ENCODE data around the gene COPS8.

DNA sequence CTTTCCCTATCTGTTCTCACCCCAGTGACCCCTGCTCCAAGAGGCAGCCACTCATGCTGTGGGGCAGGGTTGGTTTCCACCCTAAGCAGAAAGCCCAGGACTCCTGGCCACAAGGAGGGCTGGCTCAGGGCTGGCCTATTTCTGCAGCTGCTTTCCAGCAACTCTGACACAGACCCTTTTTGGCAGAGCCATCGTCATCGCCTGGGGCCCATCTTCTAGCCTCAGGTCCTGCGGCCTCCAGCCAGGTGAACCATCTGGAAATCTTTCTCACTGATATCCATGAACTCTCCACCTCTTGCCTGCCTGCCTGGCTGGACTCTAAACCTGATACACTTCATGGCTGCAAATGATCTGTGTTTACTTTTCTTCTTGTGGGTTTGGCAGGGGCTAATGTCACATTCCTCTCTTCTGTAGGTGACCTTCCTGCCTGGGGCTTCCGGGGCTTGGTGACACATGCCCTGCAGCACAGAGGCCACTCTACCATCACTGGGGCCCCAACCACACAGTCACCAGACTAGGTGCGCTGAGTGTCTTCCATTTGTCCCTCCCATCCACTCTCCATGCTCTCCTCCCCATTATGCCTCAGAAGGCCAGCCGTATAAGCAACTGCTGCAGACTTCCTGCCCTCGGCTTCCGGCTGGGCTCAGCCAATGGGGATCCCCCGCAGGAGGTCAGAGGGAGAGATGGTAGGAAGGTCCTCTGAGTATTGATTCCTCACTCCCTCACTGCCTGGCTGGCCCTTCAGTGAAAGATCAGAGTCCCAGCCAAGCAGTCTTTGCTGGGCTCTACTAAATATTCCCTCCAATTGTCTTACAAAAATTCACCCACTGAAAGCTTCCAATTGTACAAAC, 9.7 kb upstream of the COPS8 start:
- TF ChIP-seq, protein P1, sequence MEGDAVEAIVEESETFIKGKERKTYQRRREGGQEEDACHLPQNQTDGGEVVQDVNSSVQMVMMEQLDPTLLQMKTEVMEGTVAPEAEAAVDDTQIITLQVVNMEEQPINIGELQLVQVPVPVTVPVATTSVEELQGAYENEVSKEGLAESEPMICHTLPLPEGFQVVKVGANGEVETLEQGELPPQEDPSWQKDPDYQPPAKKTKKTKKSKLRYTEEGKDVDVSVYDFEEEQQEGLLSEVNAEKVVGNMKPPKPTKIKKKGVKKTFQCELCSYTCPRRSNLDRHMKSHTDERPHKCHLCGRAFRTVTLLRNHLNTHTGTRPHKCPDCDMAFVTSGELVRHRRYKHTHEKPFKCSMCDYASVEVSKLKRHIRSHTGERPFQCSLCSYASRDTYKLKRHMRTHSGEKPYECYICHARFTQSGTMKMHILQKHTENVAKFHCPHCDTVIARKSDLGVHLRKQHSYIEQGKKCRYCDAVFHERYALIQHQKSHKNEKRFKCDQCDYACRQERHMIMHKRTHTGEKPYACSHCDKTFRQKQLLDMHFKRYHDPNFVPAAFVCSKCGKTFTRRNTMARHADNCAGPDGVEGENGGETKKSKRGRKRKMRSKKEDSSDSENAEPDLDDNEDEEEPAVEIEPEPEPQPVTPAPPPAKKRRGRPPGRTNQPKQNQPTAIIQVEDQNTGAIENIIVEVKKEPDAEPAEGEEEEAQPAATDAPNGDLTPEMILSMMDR (IDR thresholded peaks at IDR 0.05), result no peak
- TF ChIP-seq RELA (CRISPR knock-in tag; IDR thresholded peaks at IDR 0.05; ENCODE audit: borderline replicate concordance), result no peak
- TF ChIP-seq, protein P2, sequence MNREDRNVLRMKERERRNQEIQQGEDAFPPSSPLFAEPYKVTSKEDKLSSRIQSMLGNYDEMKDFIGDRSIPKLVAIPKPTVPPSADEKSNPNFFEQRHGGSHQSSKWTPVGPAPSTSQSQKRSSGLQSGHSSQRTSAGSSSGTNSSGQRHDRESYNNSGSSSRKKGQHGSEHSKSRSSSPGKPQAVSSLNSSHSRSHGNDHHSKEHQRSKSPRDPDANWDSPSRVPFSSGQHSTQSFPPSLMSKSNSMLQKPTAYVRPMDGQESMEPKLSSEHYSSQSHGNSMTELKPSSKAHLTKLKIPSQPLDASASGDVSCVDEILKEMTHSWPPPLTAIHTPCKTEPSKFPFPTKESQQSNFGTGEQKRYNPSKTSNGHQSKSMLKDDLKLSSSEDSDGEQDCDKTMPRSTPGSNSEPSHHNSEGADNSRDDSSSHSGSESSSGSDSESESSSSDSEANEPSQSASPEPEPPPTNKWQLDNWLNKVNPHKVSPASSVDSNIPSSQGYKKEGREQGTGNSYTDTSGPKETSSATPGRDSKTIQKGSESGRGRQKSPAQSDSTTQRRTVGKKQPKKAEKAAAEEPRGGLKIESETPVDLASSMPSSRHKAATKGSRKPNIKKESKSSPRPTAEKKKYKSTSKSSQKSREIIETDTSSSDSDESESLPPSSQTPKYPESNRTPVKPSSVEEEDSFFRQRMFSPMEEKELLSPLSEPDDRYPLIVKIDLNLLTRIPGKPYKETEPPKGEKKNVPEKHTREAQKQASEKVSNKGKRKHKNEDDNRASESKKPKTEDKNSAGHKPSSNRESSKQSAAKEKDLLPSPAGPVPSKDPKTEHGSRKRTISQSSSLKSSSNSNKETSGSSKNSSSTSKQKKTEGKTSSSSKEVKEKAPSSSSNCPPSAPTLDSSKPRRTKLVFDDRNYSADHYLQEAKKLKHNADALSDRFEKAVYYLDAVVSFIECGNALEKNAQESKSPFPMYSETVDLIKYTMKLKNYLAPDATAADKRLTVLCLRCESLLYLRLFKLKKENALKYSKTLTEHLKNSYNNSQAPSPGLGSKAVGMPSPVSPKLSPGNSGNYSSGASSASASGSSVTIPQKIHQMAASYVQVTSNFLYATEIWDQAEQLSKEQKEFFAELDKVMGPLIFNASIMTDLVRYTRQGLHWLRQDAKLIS (CRISPR knock-in tag; IDR thresholded peaks at IDR 0.05; ENCODE audit: borderline replicate concordance), result no peak

Data from WTC11 (cell line).